ENCODE measurements around the gene DRAM1.
A peak's percentile ranks its signal among the peaks of the same experiment; 100 is the strongest.
"Not testable (repeated sequence)": the region's sequence is repeated elsewhere in the genome, so short reads cannot be mapped to it uniquely, and the experiment has no call there.

The DRAM1 gene

DNA sequence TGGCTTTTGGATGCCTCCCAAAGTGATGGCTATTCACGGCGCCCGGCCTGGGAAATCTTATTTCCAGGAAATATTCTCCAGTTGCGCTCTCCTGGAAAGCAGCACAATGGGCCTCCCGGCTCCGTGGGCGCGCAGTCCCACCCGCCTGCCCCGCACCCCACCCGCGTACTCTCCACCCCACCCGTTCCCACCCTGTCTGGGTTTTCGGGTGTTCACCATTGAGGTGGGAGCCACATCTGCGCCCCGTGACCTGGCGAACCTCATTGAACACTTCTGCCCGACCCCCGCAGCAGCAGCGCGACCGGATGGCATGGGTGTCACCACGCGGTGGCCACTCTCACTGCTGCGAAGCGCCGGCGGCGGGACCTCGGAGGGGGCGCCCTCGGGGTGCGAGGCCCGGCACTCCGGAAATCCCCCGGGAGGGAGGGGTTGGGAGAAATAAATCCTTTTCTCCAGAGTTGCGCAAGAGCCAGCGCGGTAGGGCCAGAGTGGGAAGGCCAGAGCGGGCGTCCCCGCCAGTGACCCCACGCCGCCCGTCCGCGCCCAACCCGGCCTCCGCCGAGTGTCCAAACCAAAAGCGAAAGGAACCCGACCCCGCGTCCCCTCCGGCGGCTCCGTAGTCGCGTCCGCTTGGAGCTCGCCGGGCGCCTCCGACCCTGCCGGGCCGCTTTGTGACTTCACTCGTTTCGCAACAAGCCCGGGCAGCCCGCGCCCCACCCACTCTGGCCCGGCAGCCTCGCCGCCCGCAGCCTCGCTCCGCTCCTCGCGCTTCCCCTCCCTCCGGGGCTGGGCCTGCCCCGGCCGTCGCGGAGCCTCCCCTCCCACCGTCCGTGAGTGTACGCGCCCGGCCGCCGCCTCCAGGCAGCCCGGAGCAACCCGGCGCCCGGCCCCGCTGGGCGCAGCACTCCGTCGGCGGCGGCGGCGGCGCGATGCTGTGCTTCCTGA is at the start of gene DRAM1:
Gene DRAM1 (plus strand): TSS at position 720 of the 945 bp plus-strand sequence. CDS start 210 bp downstream, at position 930.
- peak; percentile 42 to 65 for DNase-seq (ENCODE audit: low read depth in 2 of 2, low spot score in 1 of 2)

GRCh38 chr12:101828463-101829196 is 48.8 kb upstream of the DRAM1 start:
- DNase-seq (ENCODE audit: low read depth in 2 of 2, low spot score in 1 of 2) = no peak

DNA sequence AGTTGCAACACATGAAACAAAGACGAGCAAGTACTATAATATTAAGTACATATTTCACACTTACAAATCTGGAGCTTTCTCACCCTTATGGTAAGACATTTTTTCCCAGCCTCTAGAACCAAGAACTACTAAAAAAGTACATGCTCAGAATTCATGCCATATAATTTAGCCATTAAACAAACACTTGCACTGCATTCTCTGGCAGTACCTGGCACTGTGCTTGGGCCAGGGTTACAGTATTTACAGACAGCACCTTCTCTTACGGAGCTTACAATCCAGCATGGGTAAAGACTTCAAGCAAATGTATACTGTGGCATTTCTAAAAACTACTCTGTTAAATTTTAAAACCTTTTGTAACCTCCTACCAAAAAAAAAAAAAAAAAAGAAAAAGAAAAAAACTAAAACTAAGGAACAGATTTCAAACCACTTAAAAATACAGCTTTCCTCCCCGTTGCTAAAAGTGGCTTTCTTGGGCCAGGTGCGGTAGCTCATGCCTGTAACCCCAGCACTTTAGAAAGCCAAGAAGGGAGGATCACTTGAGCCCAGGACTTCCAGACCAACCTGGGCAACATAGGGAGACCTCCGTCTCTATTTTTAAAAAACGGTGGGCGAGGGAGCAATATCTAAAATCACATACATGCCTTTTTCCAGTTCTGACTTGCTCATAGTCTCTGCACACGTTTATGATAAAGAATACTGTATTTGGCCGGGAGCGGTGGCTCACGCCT is 47.6 kb upstream of the DRAM1 start:
- no peak for DNase-seq (ENCODE audit: low read depth in 2 of 2, low spot score in 1 of 2)

- DNase-seq (ENCODE audit: low read depth in 2 of 2, low spot score in 1 of 2) = peak; percentile 87 to 92
Measured at GRCh38 chr12:101830367-101831325, 46.7 kb upstream of the DRAM1 start, which contains the start of gene GNPTAB. GNPTAB (minus strand) TSS chr12:101830959; CDS start chr12:101830675, 284 bp downstream.

DNA sequence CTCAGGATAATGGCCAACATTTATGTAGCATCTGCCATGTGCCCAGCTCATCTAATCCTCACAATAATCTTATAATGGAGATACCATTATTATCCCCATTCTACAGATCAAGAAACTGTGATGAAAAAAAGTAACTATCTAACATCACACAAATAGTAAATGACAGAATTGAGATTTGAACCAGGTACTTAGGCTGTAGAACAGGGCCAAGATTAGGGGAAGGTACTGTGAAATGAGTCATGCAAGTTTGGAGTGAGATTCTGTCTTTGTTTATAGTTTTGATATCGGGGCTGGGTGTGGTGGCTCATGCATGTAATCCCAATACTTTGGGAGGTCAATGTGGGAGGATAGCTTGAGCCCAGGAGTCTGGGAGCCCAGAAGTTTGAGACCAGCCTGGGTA is 45.4 kb upstream of the DRAM1 start:
- no peak for DNase-seq (ENCODE audit: low read depth in 2 of 2, low spot score in 1 of 2)

DNA sequence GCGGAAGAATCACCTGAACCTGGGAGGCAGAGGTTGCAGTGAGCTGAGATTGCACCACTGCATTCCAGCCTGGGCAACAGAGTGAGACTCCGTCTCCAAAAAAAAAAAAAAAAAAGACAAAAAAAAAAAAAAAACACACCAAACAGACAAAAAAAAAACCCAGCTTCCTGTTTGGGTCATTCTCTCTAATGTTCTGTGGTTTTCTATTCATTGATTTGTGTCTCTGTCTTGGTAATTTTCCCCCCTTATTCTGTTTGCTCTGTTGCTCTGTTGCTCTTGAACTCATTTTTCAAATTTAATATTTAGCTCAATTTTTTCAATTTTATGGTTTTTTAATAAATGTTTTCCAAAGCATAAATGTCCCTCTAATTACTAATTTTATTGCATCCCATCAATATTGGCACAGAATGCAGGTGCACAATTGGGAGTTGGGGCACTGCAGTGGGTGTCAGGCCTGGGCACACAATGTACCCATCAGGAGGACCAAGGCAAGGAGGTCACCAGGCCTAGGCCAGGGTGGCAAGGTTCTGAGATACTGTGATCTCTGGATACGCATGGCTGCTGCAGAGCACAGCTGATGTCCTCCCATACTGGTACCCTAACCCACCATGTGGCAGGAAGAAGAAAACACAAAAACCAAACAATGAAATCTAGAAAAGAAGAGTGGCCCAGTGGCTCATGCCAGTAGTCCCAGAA is 38.6 kb upstream of the DRAM1 start:
- no peak for DNase-seq (ENCODE audit: low read depth in 2 of 2, low spot score in 1 of 2)

DNA sequence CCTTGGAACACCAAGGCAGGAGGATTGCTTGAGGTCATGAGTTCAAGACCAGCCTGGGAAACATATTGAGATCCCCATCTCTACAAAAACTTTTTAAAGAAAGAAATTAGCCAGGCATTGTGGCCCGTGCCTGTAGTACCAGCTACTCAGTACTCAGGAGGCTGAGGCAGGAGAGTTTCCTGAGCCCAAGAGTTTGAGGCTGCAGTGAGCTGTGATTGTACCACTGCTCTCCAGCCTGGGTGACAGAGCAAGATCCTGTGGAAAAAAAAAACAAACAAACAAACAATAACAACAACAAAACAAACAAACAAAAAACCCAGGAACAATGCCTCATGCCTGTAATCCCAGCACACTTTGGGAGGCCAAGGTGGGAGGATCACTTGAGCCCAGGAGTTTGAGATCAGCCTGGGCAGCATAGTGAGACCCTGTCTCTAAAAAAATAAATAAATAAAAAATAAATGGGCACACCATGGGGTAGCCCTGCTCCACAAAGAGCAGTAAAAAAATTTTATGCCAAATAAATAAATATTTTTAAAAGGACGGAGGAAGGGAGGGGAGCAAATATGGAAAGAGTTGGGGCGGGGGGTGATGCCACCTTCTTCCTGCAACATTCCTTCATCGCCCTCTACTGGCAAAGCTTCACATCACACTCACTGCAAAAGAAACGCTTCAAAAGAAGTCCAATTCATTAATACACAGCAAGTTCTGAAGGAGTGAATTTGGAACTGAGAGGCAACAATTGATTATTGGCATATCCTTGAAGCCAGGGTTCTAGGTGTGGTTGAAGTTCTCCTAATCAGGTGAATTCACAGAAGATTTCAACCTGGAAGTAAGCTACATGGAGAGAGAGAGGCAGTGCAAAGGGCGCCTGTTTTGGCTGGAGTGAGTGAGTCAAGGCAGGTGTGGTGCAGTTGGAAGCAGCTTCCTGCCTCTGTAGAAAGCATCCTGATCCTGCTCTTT is 37.8 kb upstream of the DRAM1 start:
- DNase-seq (ENCODE audit: low read depth in 2 of 2, low spot score in 1 of 2) = peak; percentile 40 to 55

DNA sequence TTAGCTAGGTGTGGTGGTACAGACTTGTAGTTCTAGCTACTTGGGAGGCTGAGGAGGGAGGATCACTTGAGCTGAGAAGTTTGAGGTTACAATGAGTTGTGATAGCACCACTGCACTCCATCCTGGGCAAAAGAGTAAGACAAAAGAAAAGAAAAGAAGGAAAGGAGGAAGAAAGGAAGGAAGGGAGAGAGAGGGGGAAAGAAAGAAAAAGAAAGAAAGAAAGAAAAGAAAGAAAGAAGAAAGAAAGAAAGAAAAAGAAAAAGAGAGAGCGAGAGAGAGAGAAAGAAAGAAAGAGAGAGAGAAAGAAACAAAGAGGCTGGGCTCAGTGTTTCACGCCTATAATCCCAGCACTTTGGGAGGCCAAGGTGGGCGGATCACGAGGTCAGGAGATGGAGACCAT is 36.3 kb upstream of the DRAM1 start:
- DNase-seq (ENCODE audit: low read depth in 2 of 2, low spot score in 1 of 2) = no peak

- DNase-seq (ENCODE audit: low read depth in 2 of 2, low spot score in 1 of 2) = no peak
Measured at GRCh38 chr12:101845137-101845711, 32.2 kb upstream of the DRAM1 start.

GRCh38 chr12:101847325-101847724 is 30.1 kb upstream of the DRAM1 start:
- no peak for DNase-seq (ENCODE audit: low read depth in 2 of 2, low spot score in 1 of 2)

DNA sequence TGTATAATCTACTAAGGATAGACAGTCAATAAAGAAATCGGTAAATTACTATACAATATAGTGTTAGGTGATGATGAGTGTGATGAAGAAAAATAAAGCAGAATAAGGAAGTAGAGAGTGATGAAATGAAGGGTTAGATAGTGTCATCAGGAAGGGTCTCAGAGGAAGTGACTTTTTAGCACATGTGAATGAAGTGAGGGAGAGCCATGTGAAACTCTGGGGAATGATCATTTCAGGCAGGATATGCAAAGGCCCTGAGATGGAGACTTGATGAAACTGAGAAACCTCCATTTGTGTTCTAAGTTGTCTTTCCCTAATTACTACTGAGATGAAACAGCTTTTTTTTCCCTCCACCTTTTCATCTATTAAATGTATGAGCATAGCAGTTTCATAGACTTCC is 27.2 kb upstream of the DRAM1 start:
- no peak for DNase-seq (ENCODE audit: low read depth in 2 of 2, low spot score in 1 of 2)

DNA sequence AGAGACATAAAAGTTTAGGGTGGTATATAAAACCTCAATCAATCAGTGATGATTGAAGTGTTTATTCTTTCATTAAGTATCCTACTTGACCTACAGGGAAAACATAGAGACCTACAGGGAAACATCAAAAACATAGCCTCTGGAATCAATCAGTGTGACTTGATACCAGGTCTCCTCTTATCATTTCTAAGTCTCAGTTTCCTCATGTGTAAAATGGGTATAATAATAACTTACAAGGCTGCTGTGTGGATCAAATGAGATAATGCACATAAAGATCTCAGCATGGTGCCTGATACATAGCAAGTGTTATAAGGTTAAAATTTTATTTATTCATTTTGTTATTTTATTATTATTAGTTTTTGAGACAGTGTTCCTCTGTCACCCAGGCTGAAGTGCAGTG is 24.4 kb upstream of the DRAM1 start:
- DNase-seq (ENCODE audit: low read depth in 2 of 2, low spot score in 1 of 2) = no peak

- DNase-seq (ENCODE audit: low read depth in 2 of 2, low spot score in 1 of 2) = no peak
Measured at GRCh38 chr12:101854747-101855146, 22.6 kb upstream of the DRAM1 start.

DNA sequence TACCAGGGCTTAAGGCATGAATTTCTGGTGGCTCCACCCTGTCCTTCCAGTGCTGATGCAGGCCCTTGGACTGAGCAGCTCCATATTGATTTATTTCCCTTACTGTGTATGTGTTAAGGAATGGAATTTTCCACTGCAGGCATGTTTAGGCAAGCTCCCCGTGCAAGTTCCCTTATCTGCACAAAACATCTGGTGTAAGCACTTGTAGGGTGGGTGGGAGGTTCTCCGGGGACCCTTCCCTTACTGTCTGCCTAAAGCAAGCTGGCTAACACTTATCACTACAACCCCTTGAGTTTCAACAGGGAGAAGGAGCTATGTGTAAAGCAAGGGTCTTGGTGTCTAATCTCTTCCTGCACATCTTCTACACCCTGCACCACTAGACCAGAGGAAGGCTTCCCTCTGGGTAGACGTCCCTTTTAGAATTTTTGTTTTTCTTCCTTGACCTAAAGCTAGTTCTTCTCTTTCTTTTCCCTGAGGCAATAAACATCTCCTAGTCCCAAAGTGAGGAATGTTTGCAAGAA is 22.0 kb upstream of the DRAM1 start:
- DNase-seq (ENCODE audit: low read depth in 2 of 2, low spot score in 1 of 2) = no peak

- no peak for DNase-seq (ENCODE audit: low read depth in 2 of 2, low spot score in 1 of 2)
Measured at GRCh38 chr12:101855976-101856375, 21.4 kb upstream of the DRAM1 start.

- not testable (repeated sequence) for DNase-seq (ENCODE audit: low read depth in 2 of 2, low spot score in 1 of 2)
Measured at GRCh38 chr12:101856614-101857013, 20.8 kb upstream of the DRAM1 start.

- DNase-seq (ENCODE audit: low read depth in 2 of 2, low spot score in 1 of 2) = no peak
Measured at GRCh38 chr12:101857043-101857558, 20.3 kb upstream of the DRAM1 start.

DNA sequence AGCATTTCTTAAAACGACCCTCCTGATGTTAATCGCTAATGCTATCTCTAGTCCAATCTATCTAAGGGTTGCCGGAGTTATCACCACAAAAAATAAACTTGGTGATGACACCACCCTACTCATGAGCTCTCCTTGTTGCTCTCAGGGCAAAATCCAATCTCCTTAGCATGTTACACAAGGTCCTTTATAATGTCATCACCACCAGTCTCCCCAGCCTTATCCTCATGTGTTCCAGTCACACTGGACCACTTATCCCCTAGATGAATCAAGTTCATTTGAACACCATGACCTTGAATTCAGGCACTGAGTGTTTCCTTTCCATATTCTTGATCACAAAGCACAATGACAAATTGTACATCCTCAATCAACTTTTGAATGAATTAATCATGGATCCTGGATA is 19.0 kb upstream of the DRAM1 start:
- DNase-seq (ENCODE audit: low read depth in 2 of 2, low spot score in 1 of 2) = no peak

Data from stimulated activated CD8-positive, alpha-beta memory T cell treated with anti-CD3 and anti-CD28 coated beads, Interleukin-4, amount 100 ng/mL, for 4 hours (primary cell).